Cardiac fibroblast (primary cell): ENCODE data around the gene POLR3G.
A peak's percentile ranks its signal among the peaks of the same experiment; 100 is the strongest.

Source experiments
- DNase-seq, 2 donors: peaks; one replicate each; pipeline versions ENCODE4 v3.0.0 to v3.0.0-alpha.2; 2010; ENCODE audit warnings: low read depth in 2 of 2
- H3K4me3 ChIP-seq, 2 donors: replicated peaks in 1 of 2; 1 replicate in 1 of 2; 2 replicates in 1 of 2; pipeline ENCODE4 v1.5.1; 2011; ENCODE audit warnings: low read depth in 2 of 2, low read length in 2 of 2, mild to moderate bottlenecking in 2 of 2, moderate library complexity in 1 of 2
- TF ChIP-seq, protein P1 (sequence below): IDR thresholded peaks from one replicate; pipeline ENCODE4 v1.5.1; 2011; ENCODE audit warnings: low read depth, mild to moderate bottlenecking, low read length, inconsistent platforms

The POLR3G gene, protein sequence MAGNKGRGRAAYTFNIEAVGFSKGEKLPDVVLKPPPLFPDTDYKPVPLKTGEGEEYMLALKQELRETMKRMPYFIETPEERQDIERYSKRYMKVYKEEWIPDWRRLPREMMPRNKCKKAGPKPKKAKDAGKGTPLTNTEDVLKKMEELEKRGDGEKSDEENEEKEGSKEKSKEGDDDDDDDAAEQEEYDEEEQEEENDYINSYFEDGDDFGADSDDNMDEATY

DNA sequence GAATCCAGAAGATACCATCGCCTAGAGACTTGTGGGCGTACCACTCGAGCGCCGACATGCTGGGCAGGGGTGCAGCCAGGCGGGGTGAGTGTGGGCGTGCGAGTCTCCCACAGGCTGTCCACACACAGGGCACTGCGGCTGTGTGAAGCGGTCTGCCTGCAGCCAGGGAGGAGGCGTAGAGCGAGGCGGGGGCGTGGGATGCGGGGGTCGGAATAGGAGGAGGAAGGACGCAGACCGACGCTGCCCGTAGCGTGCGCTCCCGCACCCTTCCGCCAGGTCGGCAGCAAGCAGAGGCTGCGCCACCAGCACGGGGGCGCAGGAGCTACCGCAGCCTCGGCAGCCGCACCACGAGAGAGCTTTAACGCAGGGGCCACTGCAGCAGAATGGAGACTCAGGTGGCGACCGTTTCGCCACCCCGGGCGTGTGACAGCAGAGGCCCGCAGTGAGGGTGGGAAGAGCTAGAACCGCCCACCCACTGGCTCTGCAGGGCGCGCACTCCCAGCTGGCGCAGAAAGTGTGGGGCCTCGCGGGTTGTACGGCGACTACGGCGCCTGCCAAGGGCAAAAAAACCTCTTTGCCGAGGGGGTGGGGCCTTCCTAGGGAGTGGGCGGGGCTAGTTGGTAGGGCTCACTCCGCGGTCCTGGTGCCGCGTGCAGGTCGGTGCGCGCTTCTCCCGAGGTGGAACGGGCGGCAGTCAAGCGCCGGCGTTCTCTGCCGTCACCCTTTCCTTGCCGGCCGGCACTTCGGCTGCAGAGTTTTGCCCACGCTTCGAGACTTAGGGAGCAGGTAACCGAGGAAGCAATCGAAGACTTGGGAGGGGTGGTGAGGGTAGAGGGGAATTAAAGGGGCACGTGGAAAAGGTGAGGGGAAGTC lies at the start of gene POLR3G, which contains the start of gene MBLAC2:
Gene POLR3G, plus strand, starts transcription at position 630 of the 873 bp plus-strand sequence. CDS start 10,704 bp downstream, outside the sequence.
Gene MBLAC2, minus strand, starts transcription at position 537 of the 873 bp plus-strand sequence. Its CDS starts 479 bp downstream, at position 58.
- TF ChIP-seq, protein P1, sequence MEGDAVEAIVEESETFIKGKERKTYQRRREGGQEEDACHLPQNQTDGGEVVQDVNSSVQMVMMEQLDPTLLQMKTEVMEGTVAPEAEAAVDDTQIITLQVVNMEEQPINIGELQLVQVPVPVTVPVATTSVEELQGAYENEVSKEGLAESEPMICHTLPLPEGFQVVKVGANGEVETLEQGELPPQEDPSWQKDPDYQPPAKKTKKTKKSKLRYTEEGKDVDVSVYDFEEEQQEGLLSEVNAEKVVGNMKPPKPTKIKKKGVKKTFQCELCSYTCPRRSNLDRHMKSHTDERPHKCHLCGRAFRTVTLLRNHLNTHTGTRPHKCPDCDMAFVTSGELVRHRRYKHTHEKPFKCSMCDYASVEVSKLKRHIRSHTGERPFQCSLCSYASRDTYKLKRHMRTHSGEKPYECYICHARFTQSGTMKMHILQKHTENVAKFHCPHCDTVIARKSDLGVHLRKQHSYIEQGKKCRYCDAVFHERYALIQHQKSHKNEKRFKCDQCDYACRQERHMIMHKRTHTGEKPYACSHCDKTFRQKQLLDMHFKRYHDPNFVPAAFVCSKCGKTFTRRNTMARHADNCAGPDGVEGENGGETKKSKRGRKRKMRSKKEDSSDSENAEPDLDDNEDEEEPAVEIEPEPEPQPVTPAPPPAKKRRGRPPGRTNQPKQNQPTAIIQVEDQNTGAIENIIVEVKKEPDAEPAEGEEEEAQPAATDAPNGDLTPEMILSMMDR = peak; percentile 66
- DNase-seq = peak; percentile 94 to 95
- peak within 1 kb of the TSS; percentile 88 to 92 for H3K4me3 ChIP-seq

DNA sequence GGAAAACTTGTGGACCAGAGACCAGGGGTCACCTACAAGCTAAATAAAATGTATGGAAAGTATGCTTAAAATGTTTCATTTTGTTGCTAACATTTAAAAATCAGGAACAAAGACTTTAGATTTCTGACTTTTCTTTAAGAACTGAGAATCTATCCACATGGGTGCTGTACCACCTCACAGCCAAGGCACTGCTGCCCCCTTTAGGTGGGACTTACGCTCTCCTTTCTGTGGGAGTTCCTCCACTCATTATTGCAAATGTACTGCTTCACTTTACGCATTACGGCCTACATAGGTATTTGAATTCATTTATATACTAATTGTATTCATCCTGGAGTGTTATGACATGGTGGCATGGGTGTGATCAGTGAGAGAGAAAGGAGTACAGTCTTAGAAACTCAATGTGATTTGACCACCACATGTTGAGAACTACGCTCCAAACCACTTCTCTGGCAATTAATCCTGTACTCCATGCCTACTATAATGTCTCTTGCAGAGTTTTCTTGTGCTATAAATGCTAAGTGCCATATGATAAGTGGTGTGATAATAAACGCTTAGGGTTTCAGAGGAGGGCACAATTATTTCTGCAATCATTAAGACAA lies 40.4 kb upstream of the POLR3G start:
- peak; percentile 61 to 62 for DNase-seq
- no peak overlapping the region for H3K4me3 ChIP-seq
- TF ChIP-seq, protein P1 = peak; percentile 71

DNA sequence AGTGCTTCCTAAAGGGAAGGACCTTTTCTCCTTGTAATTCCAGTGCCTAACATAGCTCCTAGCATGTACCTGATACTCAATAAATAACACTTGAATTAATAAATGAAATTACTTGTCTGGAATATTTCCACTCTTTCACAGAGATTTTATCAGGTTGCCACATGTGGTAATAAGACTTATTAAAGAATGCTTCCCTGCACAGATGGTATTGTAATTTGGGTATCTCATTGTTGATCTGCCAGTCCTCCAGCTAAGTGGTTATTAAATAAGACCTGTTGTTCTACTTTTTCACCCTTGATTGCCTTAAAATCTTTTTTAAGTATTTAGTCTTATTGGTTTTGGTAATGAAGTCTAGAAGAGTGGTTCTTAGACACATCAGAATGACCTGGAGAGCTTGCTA lies 37.0 kb upstream of the POLR3G start:
- no peak overlapping the region for H3K4me3 ChIP-seq
- TF ChIP-seq, protein P1 = no peak
- DNase-seq = no peak

DNA sequence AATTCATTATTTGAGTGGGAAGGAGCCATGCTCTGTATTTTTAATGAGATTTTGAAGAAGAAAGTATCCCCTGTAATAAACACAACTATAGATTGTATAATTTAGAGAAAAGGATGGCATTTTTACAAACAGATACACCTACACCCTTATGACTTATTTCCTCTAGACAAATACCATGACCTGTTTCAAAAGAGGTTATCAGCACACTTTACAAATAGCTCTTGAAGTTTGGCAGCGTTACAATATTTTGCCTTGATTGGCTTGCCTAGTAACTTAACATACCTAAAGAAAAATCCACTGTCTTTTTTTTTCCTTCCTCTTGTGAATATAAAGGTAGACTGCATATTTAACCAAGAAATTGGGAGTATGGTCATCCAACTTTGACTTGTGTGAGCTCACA lies 36.6 kb upstream of the POLR3G start:
- TF ChIP-seq, protein P1 = no peak
- H3K4me3 ChIP-seq = no peak overlapping the region
- peak in 1 of 2 donors; percentile 41 for DNase-seq

DNA sequence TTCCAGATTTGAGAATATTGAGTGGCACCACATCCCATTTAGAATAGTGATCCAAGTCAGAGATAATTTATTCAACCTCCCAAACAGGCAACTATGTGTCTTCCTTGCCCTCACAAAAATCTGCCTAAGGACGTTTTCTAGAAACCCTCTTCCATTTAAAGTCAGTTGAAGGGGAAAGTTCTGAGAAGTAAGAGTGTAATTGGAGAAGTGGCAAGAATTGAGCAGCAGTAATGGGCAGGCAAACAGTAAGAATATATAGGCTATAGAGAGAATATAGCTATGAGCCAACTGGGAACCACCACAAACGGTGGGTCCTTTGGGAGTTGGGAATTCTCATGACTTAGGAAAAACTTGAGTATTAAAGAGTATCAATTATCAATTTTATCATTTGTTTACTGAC lies 34.0 kb upstream of the POLR3G start:
- TF ChIP-seq, protein P1 = no peak
- no peak for DNase-seq
- no peak overlapping the region for H3K4me3 ChIP-seq

DNA sequence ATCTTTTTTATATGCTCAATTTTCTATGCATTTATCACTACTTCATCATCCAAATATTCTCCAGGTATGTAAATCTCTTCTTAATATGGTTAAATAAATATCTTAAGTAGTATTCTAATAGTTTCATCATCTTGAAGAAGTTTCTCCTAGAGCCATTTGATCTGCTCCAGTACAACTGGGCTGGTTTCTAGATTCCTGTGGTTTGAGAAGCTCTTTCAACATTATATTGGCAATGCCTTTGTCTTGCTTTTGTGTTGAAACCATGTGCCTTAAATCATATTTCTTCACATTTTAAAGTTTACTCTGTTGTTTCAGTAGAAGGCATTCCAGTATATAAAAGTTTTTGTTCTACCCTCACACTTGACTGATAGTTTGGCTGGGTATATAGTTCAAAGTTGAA lies 27.7 kb upstream of the POLR3G start:
- DNase-seq = peak; percentile 58 to 72
- no peak overlapping the region for H3K4me3 ChIP-seq
- TF ChIP-seq, protein P1 = no peak
